ENCODE results near the gene C1orf159.

- no peak for TF ChIP-seq CTCF (conservative IDR thresholded peaks at IDR 0.05; ENCODE audit: low read depth in 2 of 2)
- no peak for TF ChIP-seq CREB1 (CRISPR knock-in tag; IDR thresholded peaks at IDR 0.05; ENCODE audit: low read depth)
- no peak for TF ChIP-seq POLR2AphosphoS5 (IDR thresholded peaks at IDR 0.05; ENCODE audit: low read depth)
- no peak for TF ChIP-seq EZH2 (IDR thresholded peaks at IDR 0.05; ENCODE audit: low read depth, unreplicated experiment)
- TF ChIP-seq EZH2phosphoT487 (IDR thresholded peaks at IDR 0.05; ENCODE audit: unreplicated experiment) = no peak
- TF ChIP-seq ZNF331 (CRISPR knock-in tag; IDR thresholded peaks at IDR 0.05; ENCODE audit: low read depth) = no peak
- no peak for TF ChIP-seq JUNB (IDR thresholded peaks at IDR 0.05; ENCODE audit: unreplicated experiment)
- TF ChIP-seq REST (IDR thresholded peaks at IDR 0.05; ENCODE audit: unreplicated experiment) = no peak
- no peak for TF ChIP-seq STAT1 (IDR thresholded peaks at IDR 0.05; ENCODE audit: unreplicated experiment)
- TF ChIP-seq ETS1 (IDR thresholded peaks at IDR 0.05) = no peak
- no peak for TF ChIP-seq ZNF462 (CRISPR knock-in tag; IDR thresholded peaks at IDR 0.05)
- no peak for TF ChIP-seq ZNF114 (CRISPR knock-in tag; IDR thresholded peaks at IDR 0.05)
Observed at GRCh38 chr1:1072849-1073742, 42.8 kb downstream of the C1orf159 start.
